Breast epithelium (tissue), 4 donors: ENCODE measurements around the gene HDAC7. TPM values are rescaled to one million over a fixed set of nuclear protein-coding genes. Genes with fewer than 3 reads are reported as not detected.
A peak's percentile ranks its signal among the peaks of the same experiment; 100 is the strongest.

ENCODE experiments used
- DNase-seq, 2 donors: peaks; one replicate each; pipeline ENCODE4 v3.0.0-alpha.2; 2019; ENCODE audit warnings: low spot score in 2 of 2
- H3K27ac ChIP-seq, 2 donors: fragments of 200-600 bp; sonication (generic) in 1 of 2; one replicate each; pipeline ENCODE4 v1.5.1; 2016 to 2019; ENCODE audit warnings: mild to moderate bottlenecking in 1 of 2
- H3K27me3 ChIP-seq, 2 donors: fragments of 200-600 bp; sonication (generic) in 1 of 2; one replicate each; pipeline versions ENCODE4 v1.5.1 to v1.6.0; 2017 to 2019; ENCODE audit warnings: control low read depth in 1 of 2, mild to moderate bottlenecking in 1 of 2
- H3K36me3 ChIP-seq: fragments of 200-600 bp; one replicate; pipeline ENCODE4 v1.5.1; 2019
- H3K4me1 ChIP-seq, 2 donors: fragments of 200-600 bp; sonication (generic); one replicate each; pipeline ENCODE4 v1.5.1; 2016 to 2019; ENCODE audit warnings: control low read depth in 1 of 2
- H3K4me3 ChIP-seq, 3 donors: fragments of 200-600 bp; sonication (generic); 1 replicate in 2 of 3; 2 replicates in 1 of 3; pipeline ENCODE4 v1.5.1; 2016 to 2019; ENCODE audit warnings: mild to moderate bottlenecking in 3 of 3, moderate library complexity in 2 of 3
- H3K9me3 ChIP-seq, 2 donors: fragments of 200-600 bp; sonication (generic) in 1 of 2; one replicate each; pipeline ENCODE4 v1.5.1; 2016 to 2019; ENCODE audit warnings: control low read depth in 1 of 2
- POLR2A ChIP-seq: fragments of 450-650 bp; IDR thresholded peaks from one replicate; pipeline ENCODE4 v1.6.1; 2016; ENCODE audit warnings: antibody characterized with exemption, mild to moderate bottlenecking, moderate library complexity
- POLR2AphosphoS5 ChIP-seq, 3 donors: sonication (generic); formaldehyde crosslinking; IDR thresholded peaks; one replicate each; pipeline ENCODE4 v1.6.1; 2017; ENCODE audit warnings: antibody characterized with exemption in 3 of 3
- intact Hi-C: fragments of 100-400 bp; cut with DNase I; formaldehyde crosslinking; loops from one replicate; pipeline ENCODE4 v1.15.1; 2023; ENCODE audit warnings: low total_unique reads
- total RNA-seq, 3 donors: library from RNA; depleted of rRNA; stranded (reverse); fragments of >200 nt; gene quantifications; one replicate each; pipeline ENCODE4 v1.1.0, GENCODE V29; 2016
- TF ChIP-seq, protein P1 (sequence below), 3 donors: fragments of 450-650 bp; IDR thresholded peaks; one replicate each; pipeline ENCODE4 v1.5.1; 2016 to 2017; ENCODE audit warnings: antibody characterized with exemption in 3 of 3, mild to moderate bottlenecking in 3 of 3, moderate library complexity in 3 of 3

The HDAC7 gene
- total RNA-seq, 3 donors from 2014 or later, result 37.6 to 77.0 (median 44.9) TPM

- Histone ChIP-seq H3K4me1 (peaks cover 22 to 37% of the 10 kb centered on the region in 2 donors), H3K27me3 (no peaks in the 10 kb centered on the region), H3K9me3 (no peaks in the 10 kb centered on the region), H3K4me3 (peak overlapping the region in 1 of 3 donors; percentile 15), H3K36me3 (no peaks in the 10 kb centered on the region), H3K27ac (peak overlapping the region; percentile 81 to 96)
- no peak for DNase-seq
- no peak for TF ChIP-seq POLR2AphosphoS5 (IDR thresholded peaks at IDR 0.05)
- TF ChIP-seq POLR2A, result no peak
- intact Hi-C loops, result loop anchor here (10.0 kb wide), 1 partner anchor 52 kb away; the partner anchor contains the start of gene ENDOU
Observed at GRCh38 chr12:47777151-47777550, 42.6 kb downstream of the HDAC7 start.

- H3K27ac ChIP-seq, result peak overlapping the region; percentile 81 to 96
- DNase-seq, result no peak
- no peaks in the 10 kb centered on the region for H3K27me3 ChIP-seq
- no peaks in the 10 kb centered on the region for H3K9me3 ChIP-seq
- intact Hi-C loops, result loop anchor here (10.0 kb wide), 1 partner anchor 52 kb away; the partner anchor contains the start of gene ENDOU
- TF ChIP-seq POLR2AphosphoS5 (IDR thresholded peaks at IDR 0.05), result no peak
- H3K4me1 ChIP-seq, result peaks cover 22 to 33% of the 10 kb centered on the region in 2 donors
- H3K4me3 ChIP-seq, result peak overlapping the region in 1 of 3 donors; percentile 15
- H3K36me3 ChIP-seq, result no peaks in the 10 kb centered on the region
Observed at GRCh38 chr12:47776471-47777143, 43.1 kb downstream of the HDAC7 start.

DNA sequence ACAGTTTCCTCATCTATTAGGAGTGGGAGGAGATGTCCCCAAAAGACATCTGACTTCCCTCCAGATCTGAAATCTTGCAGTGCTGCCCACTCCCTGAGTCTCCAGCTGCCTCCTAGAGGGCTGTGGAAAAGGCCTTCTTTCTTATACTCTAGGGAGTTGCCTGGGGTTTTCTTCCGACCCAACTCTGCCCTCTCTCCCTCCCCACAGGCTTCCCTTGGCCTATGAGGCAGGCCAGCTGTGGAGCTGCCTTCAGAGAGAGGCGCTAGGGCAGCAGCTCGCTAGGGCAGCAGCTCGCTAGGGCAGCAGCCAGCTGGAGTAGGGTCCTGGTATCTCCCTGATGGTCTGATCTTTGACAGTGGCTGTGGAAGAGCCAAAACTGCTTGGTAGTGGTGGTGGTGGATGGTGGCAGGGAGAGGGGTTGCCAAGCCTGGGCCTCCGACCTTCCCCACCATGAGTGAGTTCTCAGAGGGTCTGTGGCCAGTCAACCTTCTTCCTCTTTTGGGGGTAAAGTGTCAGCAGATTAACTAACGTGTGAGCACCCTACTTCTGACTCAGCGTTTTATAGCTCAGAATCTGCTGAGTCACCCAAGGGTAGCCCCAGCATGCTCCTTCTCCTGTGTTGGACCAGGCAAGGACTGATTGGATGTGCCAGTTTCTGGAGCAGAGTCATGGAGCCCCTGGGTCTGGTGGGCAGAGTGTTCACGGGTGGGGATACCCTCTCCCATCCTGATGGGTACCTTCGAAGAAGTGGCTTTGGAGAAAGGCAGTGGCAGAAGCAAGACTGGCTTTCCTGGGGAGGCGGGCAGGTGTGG lies 44.4 kb downstream of the HDAC7 start:
- Histone ChIP-seq H3K36me3 (no peaks in the 10 kb centered on the region), H3K4me3 (no peak overlapping the region), H3K27ac (peak overlapping the region; percentile 81 to 96), H3K4me1 (peaks cover 22 to 27% of the 10 kb centered on the region in 2 donors), H3K27me3 (no peaks in the 10 kb centered on the region), H3K9me3 (no peaks in the 10 kb centered on the region)
- no peak for TF ChIP-seq POLR2A
- no peak for TF ChIP-seq POLR2AphosphoS5 (IDR thresholded peaks at IDR 0.05)
- TF ChIP-seq, protein P1, sequence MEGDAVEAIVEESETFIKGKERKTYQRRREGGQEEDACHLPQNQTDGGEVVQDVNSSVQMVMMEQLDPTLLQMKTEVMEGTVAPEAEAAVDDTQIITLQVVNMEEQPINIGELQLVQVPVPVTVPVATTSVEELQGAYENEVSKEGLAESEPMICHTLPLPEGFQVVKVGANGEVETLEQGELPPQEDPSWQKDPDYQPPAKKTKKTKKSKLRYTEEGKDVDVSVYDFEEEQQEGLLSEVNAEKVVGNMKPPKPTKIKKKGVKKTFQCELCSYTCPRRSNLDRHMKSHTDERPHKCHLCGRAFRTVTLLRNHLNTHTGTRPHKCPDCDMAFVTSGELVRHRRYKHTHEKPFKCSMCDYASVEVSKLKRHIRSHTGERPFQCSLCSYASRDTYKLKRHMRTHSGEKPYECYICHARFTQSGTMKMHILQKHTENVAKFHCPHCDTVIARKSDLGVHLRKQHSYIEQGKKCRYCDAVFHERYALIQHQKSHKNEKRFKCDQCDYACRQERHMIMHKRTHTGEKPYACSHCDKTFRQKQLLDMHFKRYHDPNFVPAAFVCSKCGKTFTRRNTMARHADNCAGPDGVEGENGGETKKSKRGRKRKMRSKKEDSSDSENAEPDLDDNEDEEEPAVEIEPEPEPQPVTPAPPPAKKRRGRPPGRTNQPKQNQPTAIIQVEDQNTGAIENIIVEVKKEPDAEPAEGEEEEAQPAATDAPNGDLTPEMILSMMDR (IDR thresholded peaks at IDR 0.05), result no peak
- no peak for DNase-seq
- intact Hi-C loops, result loop anchor here (10.0 kb wide), 1 partner anchor 51 kb away; the partner anchor contains the start of gene ENDOU

DNA sequence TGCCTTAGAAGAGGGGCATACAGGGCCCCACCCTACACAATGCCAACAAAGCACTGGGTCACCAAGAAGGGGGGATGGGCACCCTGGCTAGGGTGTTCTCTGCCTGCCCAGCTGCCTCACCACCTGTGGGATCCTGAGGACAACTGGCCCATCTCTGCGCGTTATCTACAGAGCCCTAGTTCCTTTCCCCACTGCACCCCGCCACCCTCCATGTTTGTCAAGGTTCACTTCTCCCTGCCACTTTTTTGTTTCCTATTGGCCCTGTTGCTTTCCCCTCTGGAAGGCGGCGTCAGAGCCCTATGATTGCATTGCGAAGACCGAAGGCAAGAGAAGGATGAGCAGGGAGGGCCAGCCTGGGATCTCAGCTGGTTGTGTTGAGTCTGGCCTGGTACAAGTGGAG lies 45.0 kb downstream of the HDAC7 start:
- peak overlapping the region in 1 of 3 donors; percentile 98 for H3K4me3 ChIP-seq
- TF ChIP-seq POLR2AphosphoS5 (IDR thresholded peaks at IDR 0.05) (no peak), POLR2A (no peak)
- TF ChIP-seq, protein P1 (IDR thresholded peaks at IDR 0.05), result no peak
- peaks cover 22 to 27% of the 10 kb centered on the region in 2 donors for H3K4me1 ChIP-seq
- intact Hi-C loops, result loop anchor here (10.0 kb wide), 1 partner anchor 50 kb away; the partner anchor contains the start of gene ENDOU
- no peak for DNase-seq
- no peaks in the 10 kb centered on the region for H3K9me3 ChIP-seq
- no peaks in the 10 kb centered on the region for H3K27me3 ChIP-seq
- H3K27ac ChIP-seq, result peak overlapping the region; percentile 81 to 96
- no peaks in the 10 kb centered on the region for H3K36me3 ChIP-seq

GRCh38 chr12:47773858-47774580 lies 45.7 kb downstream of the HDAC7 start:
- H3K9me3 ChIP-seq, result no peaks in the 10 kb centered on the region
- peak overlapping the region; percentile 92 to 98 (median 93) for H3K4me3 ChIP-seq
- DNase-seq, result no peak
- no peaks in the 10 kb centered on the region for H3K36me3 ChIP-seq
- TF ChIP-seq, protein P1 (IDR thresholded peaks at IDR 0.05), result no peak
- TF ChIP-seq POLR2AphosphoS5 (IDR thresholded peaks at IDR 0.05), result no peak
- no peak for TF ChIP-seq POLR2A
- peak overlapping the region; percentile 83 to 96 for H3K27ac ChIP-seq
- intact Hi-C loops, result loop anchor here (10.0 kb wide), 1 partner anchor 49 kb away; the partner anchor contains the start of gene ENDOU
- no peaks in the 10 kb centered on the region for H3K27me3 ChIP-seq
- H3K4me1 ChIP-seq, result peaks cover 19 to 25% of the 10 kb centered on the region in 2 donors
